Measurements from ENCODE around the gene LINC01488.

The LINC01488 gene

DNA sequence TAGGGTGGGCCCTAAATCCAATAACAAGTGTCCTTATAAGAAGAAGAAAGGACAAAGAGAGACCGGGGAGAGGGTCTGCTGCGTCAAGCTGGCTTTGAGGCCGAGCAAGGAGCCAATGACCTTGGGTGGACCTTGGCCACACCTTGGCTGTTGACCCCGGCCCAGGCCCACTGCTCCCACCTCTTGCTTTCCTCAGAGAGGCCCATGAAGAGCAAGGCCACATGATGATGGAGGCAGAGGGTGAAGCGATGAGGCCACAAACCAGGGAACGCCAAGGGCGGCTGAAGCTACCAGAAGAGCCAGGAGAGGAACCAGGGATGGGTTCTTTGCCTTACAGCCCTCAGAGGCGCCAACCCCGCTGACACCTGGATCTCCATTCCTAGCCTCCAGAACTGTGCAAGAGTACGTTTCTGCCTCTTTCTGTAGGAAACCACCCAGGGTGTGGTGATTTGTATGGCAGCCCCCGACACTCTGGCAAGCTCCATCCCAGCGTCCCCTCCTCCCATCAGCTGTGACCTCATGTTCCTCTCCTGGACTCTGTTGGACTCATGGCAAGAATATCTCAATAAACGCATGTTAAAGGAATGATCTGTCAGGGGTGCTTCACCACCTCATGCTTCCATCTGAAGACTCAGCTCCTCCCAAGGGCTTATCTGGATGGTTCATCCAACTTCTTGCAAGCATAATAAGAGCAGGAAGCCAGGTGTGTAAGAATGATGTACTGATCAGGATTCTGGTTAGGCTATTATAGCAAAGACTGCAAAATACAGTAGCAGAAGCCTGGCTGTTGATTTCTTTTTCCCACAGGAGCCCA is 41.6 kb upstream of the LINC01488 start:
- Histone ChIP-seq H4K8ac (ENCODE audit: low read depth, low read length) (no peak overlapping the region), H2AK5ac (ENCODE audit: low read length) (peak overlapping the region; percentile 49), H3K27ac (ENCODE audit: low read depth, low read length) (no peak overlapping the region), H2BK5ac (ENCODE audit: low read length) (no peak overlapping the region), H3K4me1 (ENCODE audit: control insufficient read depth, low read depth, low read length) (peaks cover 21% of the 10 kb centered on the region), H3K4me3 (ENCODE audit: low read length) (no peak overlapping the region), H3K27me3 (ENCODE audit: insufficient read depth, low read length, poor library complexity) (no peaks in the 10 kb centered on the region), H3K23ac (ENCODE audit: low read length) (no peak overlapping the region), H3K4me2 (ENCODE audit: low read length) (no peak overlapping the region), H3K56ac (ENCODE audit: low read length) (no peak overlapping the region), H3K79me2 (ENCODE audit: control insufficient read depth, insufficient read depth, low read length) (no peaks in the 10 kb centered on the region), H3K18ac (ENCODE audit: low read length) (no peak overlapping the region), H3K36me3 (ENCODE audit: control insufficient read depth, insufficient read depth, low read length) (no peaks in the 10 kb centered on the region), H2BK120ac (ENCODE audit: low read depth, low read length) (no peak overlapping the region), H3K9ac (ENCODE audit: low read length) (no peak overlapping the region), H3K79me1 (ENCODE audit: low read length) (no peaks in the 10 kb centered on the region), H4K5ac (ENCODE audit: low read length) (no peak overlapping the region), H2BK15ac (replicated peaks; ENCODE audit: low read depth) (no peak overlapping the region), H3K4ac (ENCODE audit: low read depth, low read length) (no peak overlapping the region)
- no CpG with 5 or more reads among the region's 13 CpGs for WGBS (ENCODE audit: extremely low coverage, insufficient coverage, low lambda C conversion rate)
- DNase-seq = no peak

DNA sequence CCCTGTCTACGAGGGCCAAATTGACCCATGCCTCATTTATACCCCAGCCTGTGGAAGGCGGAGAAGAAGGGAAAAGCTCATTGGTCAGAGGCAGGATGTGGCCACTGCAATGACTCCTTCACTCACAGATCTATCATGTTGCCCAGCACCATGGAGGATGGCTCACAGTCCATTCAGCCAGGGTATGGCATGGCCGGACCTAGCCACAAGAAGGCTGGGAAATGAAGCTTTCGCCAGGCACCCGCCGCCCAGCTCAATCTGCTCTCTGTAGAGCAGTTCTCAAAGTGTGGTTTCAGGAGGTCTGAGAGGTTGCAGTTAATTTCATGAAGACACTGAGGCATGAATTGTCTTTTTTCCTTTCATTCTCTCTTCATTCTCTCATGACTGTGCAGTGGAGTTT is 40.6 kb upstream of the LINC01488 start:
- Histone ChIP-seq H3K18ac (ENCODE audit: low read length) (no peak overlapping the region), H4K5ac (ENCODE audit: low read length) (no peak overlapping the region), H3K36me3 (ENCODE audit: control insufficient read depth, insufficient read depth, low read length) (no peaks in the 10 kb centered on the region), H2AK5ac (ENCODE audit: low read length) (peak overlapping the region; percentile 40), H2BK15ac (replicated peaks; ENCODE audit: low read depth) (no peak overlapping the region), H3K9ac (ENCODE audit: low read length) (no peak overlapping the region), H3K4me2 (ENCODE audit: low read length) (no peak overlapping the region), H3K27me3 (ENCODE audit: insufficient read depth, low read length, poor library complexity) (no peaks in the 10 kb centered on the region), H3K79me1 (ENCODE audit: low read length) (no peaks in the 10 kb centered on the region), H2BK120ac (ENCODE audit: low read depth, low read length) (no peak overlapping the region), H3K4me1 (ENCODE audit: control insufficient read depth, low read depth, low read length) (peaks cover 14% of the 10 kb centered on the region), H2BK5ac (ENCODE audit: low read length) (no peak overlapping the region), H3K23ac (ENCODE audit: low read length) (no peak overlapping the region), H3K79me2 (ENCODE audit: control insufficient read depth, insufficient read depth, low read length) (no peaks in the 10 kb centered on the region), H3K27ac (ENCODE audit: low read depth, low read length) (no peak overlapping the region), H3K4me3 (ENCODE audit: low read length) (no peak overlapping the region), H4K8ac (ENCODE audit: low read depth, low read length) (no peak overlapping the region), H3K4ac (ENCODE audit: low read depth, low read length) (no peak overlapping the region), H3K56ac (ENCODE audit: low read length) (no peak overlapping the region)
- no CpG with 5 or more reads among the region's 6 CpGs for WGBS (ENCODE audit: extremely low coverage, insufficient coverage, low lambda C conversion rate)
- DNase-seq = no peak

DNA sequence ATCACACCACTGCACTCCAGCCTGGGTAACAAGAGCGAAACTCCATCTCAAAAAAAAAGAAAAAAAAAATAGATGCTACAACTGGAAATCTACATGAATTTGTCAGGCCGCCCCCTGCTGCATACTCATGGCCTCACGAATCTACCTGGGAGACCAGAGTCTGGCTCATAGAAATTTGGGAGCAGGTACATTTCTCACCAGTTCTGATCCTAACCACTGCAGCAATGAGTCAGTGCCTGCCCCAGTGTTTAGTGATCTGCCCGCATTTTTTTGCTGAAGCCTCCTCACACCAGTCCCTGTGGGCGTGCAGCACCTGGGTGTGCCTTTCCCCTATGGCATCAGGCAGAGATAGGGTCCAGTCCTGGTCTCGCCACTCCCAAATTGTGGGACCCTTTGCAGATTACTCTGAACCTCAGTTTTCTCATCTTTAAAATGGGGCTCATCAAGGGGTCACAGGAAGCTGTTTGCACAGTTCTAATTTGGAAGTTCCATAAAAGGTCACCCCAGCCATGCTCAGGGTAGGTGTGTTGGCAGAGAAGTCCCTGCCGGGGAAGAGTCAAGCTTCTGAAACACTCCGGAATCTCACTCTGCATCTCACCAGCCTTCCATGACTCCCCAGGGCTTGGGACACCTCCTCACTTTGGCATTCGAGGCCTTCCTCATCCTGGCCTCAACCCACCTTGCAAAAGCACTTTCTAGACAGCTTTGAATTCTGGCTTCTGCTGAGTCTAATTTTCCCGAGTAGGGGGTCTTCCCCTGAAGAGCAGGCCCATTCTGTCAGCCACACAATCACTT is 39.3 kb upstream of the LINC01488 start:
- Histone ChIP-seq H3K4me2 (ENCODE audit: low read length) (no peak overlapping the region), H3K18ac (ENCODE audit: low read length) (peak overlapping the region; percentile 57), H3K79me2 (ENCODE audit: control insufficient read depth, insufficient read depth, low read length) (no peaks in the 10 kb centered on the region), H4K8ac (ENCODE audit: low read depth, low read length) (no peak overlapping the region), H3K9ac (ENCODE audit: low read length) (no peak overlapping the region), H3K56ac (ENCODE audit: low read length) (peak overlapping the region; percentile 72), H3K4ac (ENCODE audit: low read depth, low read length) (no peak overlapping the region), H2BK120ac (ENCODE audit: low read depth, low read length) (peak overlapping the region; percentile 22), H2BK15ac (replicated peaks; ENCODE audit: low read depth) (no peak overlapping the region), H3K79me1 (ENCODE audit: low read length) (no peaks in the 10 kb centered on the region), H2BK5ac (ENCODE audit: low read length) (no peak overlapping the region), H3K27me3 (ENCODE audit: insufficient read depth, low read length, poor library complexity) (no peaks in the 10 kb centered on the region), H3K4me3 (ENCODE audit: low read length) (no peak overlapping the region), H2AK5ac (ENCODE audit: low read length) (no peak overlapping the region), H3K27ac (ENCODE audit: low read depth, low read length) (peak overlapping the region; percentile 93), H3K23ac (ENCODE audit: low read length) (no peak overlapping the region), H3K4me1 (ENCODE audit: control insufficient read depth, low read depth, low read length) (peaks cover 12% of the 10 kb centered on the region), H3K36me3 (ENCODE audit: control insufficient read depth, insufficient read depth, low read length) (no peaks in the 10 kb centered on the region), H4K5ac (ENCODE audit: low read length) (no peak overlapping the region)
- WGBS (ENCODE audit: extremely low coverage, insufficient coverage, low lambda C conversion rate) = no CpG with 5 or more reads among the region's 10 CpGs
- peak; percentile 38 for DNase-seq

DNA sequence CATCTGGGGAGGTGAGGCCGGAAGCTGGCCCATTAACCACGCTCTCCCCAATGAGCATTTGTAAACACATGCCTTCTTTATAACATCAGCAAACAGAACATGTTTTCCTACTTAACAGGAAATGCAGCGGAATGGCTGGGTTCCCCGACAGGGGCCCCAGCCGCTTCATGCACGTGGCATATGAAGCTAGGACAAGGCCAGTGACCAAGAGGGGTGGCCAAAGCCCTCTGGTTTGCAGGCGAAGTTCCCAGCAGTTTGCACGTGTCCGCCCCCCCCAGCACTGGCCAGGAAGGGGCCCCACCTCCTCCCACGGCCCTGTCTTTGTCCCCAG is 38.7 kb upstream of the LINC01488 start:
- Histone ChIP-seq H3K18ac (ENCODE audit: low read length) (peak overlapping the region; percentile 57), H3K4ac (ENCODE audit: low read depth, low read length) (peak overlapping the region; percentile 74), H3K56ac (ENCODE audit: low read length) (peak overlapping the region; percentile 72), H4K5ac (ENCODE audit: low read length) (no peak overlapping the region), H3K79me2 (ENCODE audit: control insufficient read depth, insufficient read depth, low read length) (no peaks in the 10 kb centered on the region), H4K8ac (ENCODE audit: low read depth, low read length) (no peak overlapping the region), H2BK120ac (ENCODE audit: low read depth, low read length) (no peak overlapping the region), H3K9ac (ENCODE audit: low read length) (peak overlapping the region; percentile 24), H3K79me1 (ENCODE audit: low read length) (no peaks in the 10 kb centered on the region), H3K4me3 (ENCODE audit: low read length) (no peak overlapping the region), H2AK5ac (ENCODE audit: low read length) (no peak overlapping the region), H3K23ac (ENCODE audit: low read length) (no peak overlapping the region), H2BK5ac (ENCODE audit: low read length) (peak overlapping the region; percentile 47), H3K4me1 (ENCODE audit: control insufficient read depth, low read depth, low read length) (peaks cover 12% of the 10 kb centered on the region), H3K27me3 (ENCODE audit: insufficient read depth, low read length, poor library complexity) (no peaks in the 10 kb centered on the region), H2BK15ac (replicated peaks; ENCODE audit: low read depth) (no peak overlapping the region), H3K27ac (ENCODE audit: low read depth, low read length) (peak overlapping the region; percentile 93), H3K36me3 (ENCODE audit: control insufficient read depth, insufficient read depth, low read length) (no peaks in the 10 kb centered on the region), H3K4me2 (ENCODE audit: low read length) (no peak overlapping the region)
- DNase-seq = peak; percentile 90
- WGBS (ENCODE audit: extremely low coverage, insufficient coverage, low lambda C conversion rate) = no CpG with 5 or more reads among the region's 10 CpGs

DNA sequence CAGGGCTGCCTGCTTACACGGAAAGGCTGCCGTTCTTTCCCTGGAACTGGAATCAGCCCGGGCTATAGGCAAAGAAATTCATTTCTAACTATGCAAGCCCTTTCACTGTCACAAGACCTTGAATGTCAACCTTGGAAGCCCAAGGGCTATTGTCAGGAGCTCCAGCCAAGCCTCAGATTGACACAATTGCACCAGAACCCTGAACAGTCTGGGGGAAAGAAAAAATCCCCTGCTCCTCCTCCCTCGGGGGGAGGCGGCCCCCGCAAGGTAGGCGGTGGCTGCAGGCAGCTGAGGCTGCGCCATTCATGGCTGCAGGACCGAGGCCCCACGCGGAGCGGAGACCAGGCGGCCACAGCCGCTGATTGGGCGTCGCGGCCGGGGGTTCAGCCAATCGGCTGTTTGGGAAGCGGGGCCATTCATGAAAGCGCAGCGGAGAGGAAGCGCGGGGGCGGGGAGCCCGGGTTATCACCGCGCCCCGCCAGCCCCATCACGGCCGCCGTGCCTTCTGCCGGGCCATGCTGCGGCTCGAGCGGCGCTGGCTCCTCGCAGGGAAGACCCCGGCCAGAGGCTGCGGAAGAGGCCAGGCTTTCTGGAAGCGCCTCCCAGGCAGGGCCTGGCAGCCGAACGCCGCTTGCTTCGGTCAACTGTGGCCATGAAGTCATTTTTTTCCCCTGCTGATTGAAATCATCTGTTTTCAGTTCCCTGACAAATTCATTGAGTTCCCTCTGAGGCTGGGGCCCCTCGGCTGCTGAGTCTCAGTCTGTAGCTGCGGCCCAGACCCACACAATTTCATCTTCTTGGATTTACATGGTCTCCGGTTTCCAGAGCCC is 38.1 kb upstream of the LINC01488 start:
- no peaks in the 10 kb centered on the region for H3K36me3 ChIP-seq (ENCODE audit: control insufficient read depth, insufficient read depth, low read length)
- peaks cover 12% of the 10 kb centered on the region for H3K4me1 ChIP-seq (ENCODE audit: control insufficient read depth, low read depth, low read length)
- DNase-seq = peak; percentile 97
- H2BK5ac ChIP-seq (ENCODE audit: low read length) = peak overlapping the region; percentile 47
- H4K5ac ChIP-seq (ENCODE audit: low read length) = peak overlapping the region; percentile 74
- WGBS (ENCODE audit: extremely low coverage, insufficient coverage, low lambda C conversion rate) = no CpG with 5 or more reads among the region's 48 CpGs
- peak overlapping the region; percentile 77 for H3K4ac ChIP-seq (ENCODE audit: low read depth, low read length)
- peak overlapping the region; percentile 70 for H3K9ac ChIP-seq (ENCODE audit: low read length)
- H3K18ac ChIP-seq (ENCODE audit: low read length) = peak overlapping the region; percentile 82
- peak overlapping the region; percentile 93 for H3K27ac ChIP-seq (ENCODE audit: low read depth, low read length)
- H3K4me2 ChIP-seq (ENCODE audit: low read length) = peak overlapping the region; percentile 35
- peak overlapping the region; percentile 33 for H2BK120ac ChIP-seq (ENCODE audit: low read depth, low read length)
- H3K79me2 ChIP-seq (ENCODE audit: control insufficient read depth, insufficient read depth, low read length) = no peaks in the 10 kb centered on the region
- peak overlapping the region; percentile 83 for H3K56ac ChIP-seq (ENCODE audit: low read length)
- H3K23ac ChIP-seq (ENCODE audit: low read length) = no peak overlapping the region
- no peak overlapping the region for H3K4me3 ChIP-seq (ENCODE audit: low read length)
- H2AK5ac ChIP-seq (ENCODE audit: low read length) = no peak overlapping the region
- H3K79me1 ChIP-seq (ENCODE audit: low read length) = no peaks in the 10 kb centered on the region
- no peak overlapping the region for H4K8ac ChIP-seq (ENCODE audit: low read depth, low read length)
- H3K27me3 ChIP-seq (ENCODE audit: insufficient read depth, low read length, poor library complexity) = no peaks in the 10 kb centered on the region
- no peak overlapping the region for H2BK15ac ChIP-seq (replicated peaks; ENCODE audit: low read depth)

Measured in mesendoderm (in vitro differentiated cells).